ENCODE data around the gene FRMD4A.

GRCh38 chr10:13859979-13860654 is 470.6 kb downstream of the FRMD4A start:
- TF ChIP-seq CTCF (IDR thresholded peaks at IDR 0.05), result no peak
- TF ChIP-seq POLR2A (IDR thresholded peaks at IDR 0.05), result no peak
